GM23248 (cell line): ENCODE measurements around the gene INPP1. TPM values are rescaled to one million over a fixed set of nuclear protein-coding genes. Genes with fewer than 3 reads are reported as not detected.
A peak's percentile ranks its signal among the peaks of the same experiment; 100 is the strongest.

Experiments used
- DNase-seq: peaks from one replicate; pipeline ENCODE4 v3.0.0-alpha.2; 2015
- H2AFZ ChIP-seq: fragments of 200-600 bp; sonication (generic); 2 replicates; pipeline ENCODE4 v1.6.1; 2016; ENCODE audit warnings: antibody characterized with exemption
- H3F3A ChIP-seq: fragments of 200-600 bp; sonication (generic); 2 replicates; pipeline ENCODE4 v1.6.1; 2016; ENCODE audit warnings: mild to moderate bottlenecking, antibody characterized with exemption, mixed run types; ENCODE audit not compliant: insufficient read depth
- H3K27ac ChIP-seq: fragments of 200-600 bp; sonication (generic); 2 replicates; pipeline ENCODE4 v1.5.1; 2016; ENCODE audit warnings: mild to moderate bottlenecking
- H3K27me3 ChIP-seq: fragments of 200-600 bp; sonication (generic); replicated peaks from 2 replicates; pipeline ENCODE4 v1.6.1; 2016; ENCODE audit warnings: mild to moderate bottlenecking; ENCODE audit not compliant: insufficient read depth
- H3K36me3 ChIP-seq: fragments of 200-600 bp; sonication (generic); 2 replicates; pipeline ENCODE4 v1.6.1; 2016; ENCODE audit warnings: low read depth, mild to moderate bottlenecking
- H3K4me1 ChIP-seq: fragments of 200-600 bp; sonication (generic); 2 replicates; pipeline ENCODE4 v1.6.1; 2016; ENCODE audit warnings: mild to moderate bottlenecking; ENCODE audit not compliant: insufficient read depth
- H3K4me2 ChIP-seq: fragments of 200-600 bp; sonication (generic); one replicate; pipeline ENCODE4 v1.6.1; 2016; ENCODE audit warnings: mild to moderate bottlenecking; ENCODE audit not compliant: unreplicated experiment
- H3K4me3 ChIP-seq: fragments of 200-600 bp; sonication (generic); 2 replicates; pipeline ENCODE4 v1.5.1; 2016; ENCODE audit warnings: mild to moderate bottlenecking
- H3K79me2 ChIP-seq: fragments of 200-600 bp; sonication (generic); 2 replicates; pipeline ENCODE4 v1.6.1; 2016; ENCODE audit warnings: mild to moderate bottlenecking; ENCODE audit not compliant: insufficient read depth
- H3K9ac ChIP-seq: fragments of 200-600 bp; sonication (generic); 2 replicates; pipeline ENCODE4 v1.6.1; 2016; ENCODE audit warnings: mild to moderate bottlenecking
- H3K9me2 ChIP-seq: fragments of 200-600 bp; sonication (generic); 2 replicates; pipeline ENCODE4 v1.6.1; 2016; ENCODE audit warnings: mixed run types, mild to moderate bottlenecking, moderate library complexity; ENCODE audit not compliant: insufficient read depth
- H3K9me3 ChIP-seq: fragments of 200-600 bp; sonication (generic); one replicate; pipeline ENCODE4 v1.6.1; 2017; ENCODE audit warnings: low read depth
- H4K20me1 ChIP-seq: fragments of 200-600 bp; sonication (generic); 2 replicates; pipeline ENCODE4 v1.6.0; 2016; ENCODE audit not compliant: insufficient read depth
- EZH2 ChIP-seq: fragments of 200-600 bp; sonication (generic); IDR thresholded peaks from 2 replicates; pipeline ENCODE4 v1.6.1; 2018; ENCODE audit warnings: antibody characterized with exemption, mild to moderate bottlenecking; ENCODE audit not compliant: insufficient read depth, poor library complexity, severe bottlenecking
- EZH2phosphoT487 ChIP-seq: fragments of 200-600 bp; sonication (generic); IDR thresholded peaks from 2 replicates; pipeline ENCODE4 v1.6.1; 2018; ENCODE audit warnings: antibody characterized with exemption, moderate library complexity, mild to moderate bottlenecking, low read depth; ENCODE audit not compliant: insufficient read depth
- WGBS, 2 experiments: methylation state at CpG; one replicate each; pipeline ENCODE4 v1.1.6; 2015 to 2017; ENCODE audit warnings: low lambda C conversion rate in 2 of 2, low coverage in 1 of 2; ENCODE audit errors: missing lambda C conversion rate in 2 of 2; 5-methylcytosine and 5-hydroxymethylcytosine counted together
- in situ Hi-C: fragments of 300-500 bp; cut with MboI; formaldehyde crosslinking; loops from 2 replicates; pipeline ENCODE4 v1.15.0; 2020
- polyA plus RNA-seq: library from polyadenylated mRNA; unstranded; fragments of >200 nt; fragmentation: Nextera tagmentation; extraction: Ambion mirVana; gene quantifications from 2 replicates; pipeline ENCODE4 v1.2.1, GENCODE V29; 2016
- total RNA-seq: library from RNA; depleted of rRNA; stranded (reverse); fragments of >200 nt; shearing (Covaris generic); gene quantifications from 2 replicates; pipeline ENCODE4 v1.2.3, GENCODE V29; 2014

Gene INPP1
- total and polyA plus RNA-seq, 2 experiments from 2014 or later = 7.1 to 28.7 TPM

DNA sequence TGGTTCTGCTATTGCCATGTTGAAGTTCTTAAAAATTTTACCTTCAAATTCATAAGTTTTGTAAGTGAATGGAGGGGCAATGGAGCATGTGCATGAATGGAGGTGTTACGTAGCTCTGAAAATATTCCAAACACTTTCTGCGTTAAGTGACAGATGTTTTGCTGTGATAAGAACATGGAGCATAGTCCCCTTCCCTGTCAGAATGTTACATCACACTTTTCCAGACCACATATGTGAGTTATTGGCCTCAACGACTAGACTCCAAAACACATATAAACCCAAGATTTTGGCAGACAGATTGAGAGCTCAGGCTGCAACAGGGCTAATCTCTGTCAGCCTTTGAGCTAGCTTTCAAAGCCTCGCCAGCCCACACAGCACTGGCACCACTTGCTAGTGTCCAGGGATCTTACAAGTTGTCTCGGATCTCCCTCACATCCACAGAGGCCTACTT, 37.6 kb downstream of the INPP1 start:
- TF ChIP-seq EZH2phosphoT487 (no peak), EZH2 (no peak)
- Histone ChIP-seq H3K9me2 (no peaks in the 10 kb centered on the region), H3K4me1 (no peaks in the 10 kb centered on the region; the same call in 1 of the 2 replicates), H3K4me3 (no peak overlapping the region), H3K4me2 (no peak overlapping the region), H4K20me1 (no peaks in the 10 kb centered on the region), H3K27ac (no peak overlapping the region), H3F3A (0 out of 2 replicates have a peak, but pooled peaks cover 6% of the 10 kb centered on the region), H2AFZ (no peak overlapping the region), H3K27me3 (no peaks in the 10 kb centered on the region), H3K9ac (no peak overlapping the region), H3K36me3 (no peaks in the 10 kb centered on the region), H3K79me2 (no peaks in the 10 kb centered on the region), H3K9me3 (no peaks in the 10 kb centered on the region)
- no peak for DNase-seq
- in situ Hi-C loops = no loop called here
- 68 to 70% methylated on average over 5 of the region's 5 CpGs for WGBS, 2 experiments

- Histone ChIP-seq H3K79me2 (no peaks in the 10 kb centered on the region), H3K27ac (no peak overlapping the region), H3K9ac (no peak overlapping the region), H3K4me1 (no peaks in the 10 kb centered on the region; the same call in 1 of the 2 replicates), H4K20me1 (no peaks in the 10 kb centered on the region), H3F3A (0 out of 2 replicates have a peak, but pooled peaks cover 6% of the 10 kb centered on the region), H3K4me3 (no peak overlapping the region), H3K27me3 (no peaks in the 10 kb centered on the region), H2AFZ (no peak overlapping the region), H3K9me3 (no peaks in the 10 kb centered on the region), H3K36me3 (no peaks in the 10 kb centered on the region), H3K9me2 (no peaks in the 10 kb centered on the region), H3K4me2 (no peak overlapping the region)
- 88 to 100% methylated on average over 1 of the region's 1 CpG for WGBS, 2 experiments
- in situ Hi-C loops = no loop called here
- DNase-seq = peak; percentile 31
- TF ChIP-seq EZH2 (no peak), EZH2phosphoT487 (no peak)
Measured at GRCh38 chr2:190382851-190383250, 39.5 kb downstream of the INPP1 start.

- in situ Hi-C loops = no loop called here
- H3K79me2 ChIP-seq = no peaks in the 10 kb centered on the region
- H3K27me3 ChIP-seq = no peaks in the 10 kb centered on the region
- WGBS, 2 experiments = 84 to 93% methylated on average over 3 of the region's 3 CpGs
- H3K9me2 ChIP-seq = no peaks in the 10 kb centered on the region
- no peaks in the 10 kb centered on the region for H3K9me3 ChIP-seq
- no peaks in the 10 kb centered on the region for H3K4me1 ChIP-seq
- no peaks in the 10 kb centered on the region for H3K36me3 ChIP-seq
- no peaks in the 10 kb centered on the region for H3F3A ChIP-seq
- H3K4me3 ChIP-seq = no peak overlapping the region
- H3K9ac ChIP-seq = no peak overlapping the region
- H3K27ac ChIP-seq = no peak overlapping the region
- no peak overlapping the region for H2AFZ ChIP-seq
- TF ChIP-seq EZH2 (no peak), EZH2phosphoT487 (no peak)
- no peak overlapping the region for H3K4me2 ChIP-seq
- DNase-seq = no peak
- H4K20me1 ChIP-seq = no peaks in the 10 kb centered on the region
Measured at GRCh38 chr2:190387422-190387821, 44.0 kb downstream of the INPP1 start.

DNA sequence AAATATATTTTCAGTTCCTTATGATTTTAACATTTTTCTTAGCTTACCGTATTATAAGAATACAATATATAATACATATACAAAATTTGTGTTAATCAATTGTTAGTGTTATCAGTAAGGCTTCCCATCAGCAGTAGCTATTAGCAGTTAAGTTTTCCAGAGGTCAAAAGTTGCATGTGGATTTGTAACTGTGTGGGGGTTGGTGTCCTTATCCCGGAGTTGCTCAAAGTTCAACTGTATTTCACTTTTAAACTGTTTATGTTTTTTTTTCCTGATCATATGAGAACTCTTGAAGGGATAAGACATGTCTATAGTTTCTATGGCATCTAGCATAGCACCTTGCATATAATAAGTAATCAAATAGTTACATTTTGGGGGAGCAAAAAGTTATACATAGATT, 52.9 kb downstream of the INPP1 start:
- in situ Hi-C loops = no loop called here
- Histone ChIP-seq H3K27ac (no peak overlapping the region), H3F3A (no peaks in the 10 kb centered on the region), H4K20me1 (no peaks in the 10 kb centered on the region), H3K9me3 (no peaks in the 10 kb centered on the region), H3K36me3 (no peaks in the 10 kb centered on the region), H2AFZ (no peak overlapping the region), H3K79me2 (no peaks in the 10 kb centered on the region), H3K9ac (no peak overlapping the region), H3K27me3 (0 out of 2 replicates have a peak, but pooled peaks cover 4% of the 10 kb centered on the region), H3K4me3 (no peak overlapping the region), H3K4me1 (no peaks in the 10 kb centered on the region), H3K9me2 (no peaks in the 10 kb centered on the region), H3K4me2 (no peak overlapping the region)
- 50 to 54% methylated on average over 2 of the region's 2 CpGs for WGBS, 2 experiments
- TF ChIP-seq EZH2 (no peak), EZH2phosphoT487 (no peak)
- DNase-seq = no peak
